Right renal pelvis (tissue), 4 donors: ENCODE data around the gene ZNF621. TPM values are rescaled to one million over a fixed set of nuclear protein-coding genes. Genes with fewer than 3 reads are reported as not detected.

ENCODE experiments used
- polyA plus RNA-seq, 4 donors: library from polyadenylated mRNA; unstranded; fragments of 120-200 nt; gene quantifications; one replicate each; pipeline ENCODE4 v1.2.1, GENCODE V29; 2013; ENCODE audit not compliant: insufficient read length in 4 of 4

The ZNF621 gene
- polyA plus RNA-seq, 4 donors = 21.8 to 30.7 (median 24.5) TPM

Other genes starting within 250 kb of the ZNF621 start
- 100 to 1,000 TPM; 133 to 143 (median 135) TPM for gene EIF1B, start 215.3 kb upstream of the ZNF621 start, polyA plus RNA-seq
- gene ENTPD3, start 137.8 kb upstream of the ZNF621 start, polyA plus RNA-seq = 1 to 10 TPM; 1.7 to 2.6 (median 2.5) TPM
- gene RPL14, start 67.6 kb upstream of the ZNF621 start, polyA plus RNA-seq = 1,000 to 10,000 TPM; 1,708 to 1,844 (median 1,764) TPM
- 1 to 10 TPM; 6.2 to 8.4 (median 7.4) TPM for gene ZNF619, start 47.8 kb upstream of the ZNF621 start, polyA plus RNA-seq
- gene ZNF620, start 18.9 kb upstream of the ZNF621 start, polyA plus RNA-seq = 10 to 100 TPM in 3 of 4 donors, 1 to 10 TPM in 1; 9.9 to 10.4 (median 10.2) TPM